SIG-M5 (cell line): ENCODE results near the gene MBD1.
"Not testable (repeated sequence)": the region's sequence is repeated elsewhere in the genome, so short reads cannot be mapped to it uniquely, and the experiment has no call there.

Experiments used
- DNase-seq: peaks from one replicate; lab custom pipeline; 2025; lab: John Stamatoyannopoulos, UW

MBD1 gene

GRCh38 chr18:50273203-50274043 is 7.9 kb downstream of the MBD1 start:
- no peak for DNase-seq

GRCh38 chr18:50272568-50272967 is 8.8 kb downstream of the MBD1 start:
- DNase-seq: no peak

GRCh38 chr18:50268022-50268747 is 13.1 kb downstream of the MBD1 start:
- no peak for DNase-seq

GRCh38 chr18:50266248-50266704 is 15.0 kb downstream of the MBD1 start, which contains the start of gene CFAP53:
Gene CFAP53, minus strand, starts transcription at chr18:50266495. Its CDS starts 91 bp downstream, at chr18:50266404.
- DNase-seq: peak; percentile 29

- DNase-seq: no peak
Measured at GRCh38 chr18:50262977-50263376, 18.3 kb downstream of the MBD1 start.

GRCh38 chr18:50250935-50251334 is 30.4 kb downstream of the MBD1 start:
- no peak for DNase-seq

DNA sequence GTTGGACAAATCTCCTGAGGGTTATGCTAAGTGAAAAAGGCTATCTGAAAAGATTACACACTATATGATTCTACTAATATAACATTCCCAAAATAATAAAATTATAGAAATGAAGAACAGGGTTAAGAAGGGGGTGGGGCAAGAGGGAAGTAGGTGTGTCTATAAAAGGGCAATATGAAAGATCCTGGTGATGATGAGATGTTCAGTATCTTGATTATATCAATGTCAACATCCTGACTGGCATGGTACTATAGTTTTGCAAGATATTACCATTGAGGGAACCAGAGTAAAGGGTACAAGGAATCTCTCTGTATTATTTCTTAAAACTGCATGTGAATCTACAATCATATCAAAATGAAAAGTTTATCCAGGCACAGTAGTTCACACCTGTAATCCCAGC is 31.7 kb downstream of the MBD1 start:
- DNase-seq: no peak

DNA sequence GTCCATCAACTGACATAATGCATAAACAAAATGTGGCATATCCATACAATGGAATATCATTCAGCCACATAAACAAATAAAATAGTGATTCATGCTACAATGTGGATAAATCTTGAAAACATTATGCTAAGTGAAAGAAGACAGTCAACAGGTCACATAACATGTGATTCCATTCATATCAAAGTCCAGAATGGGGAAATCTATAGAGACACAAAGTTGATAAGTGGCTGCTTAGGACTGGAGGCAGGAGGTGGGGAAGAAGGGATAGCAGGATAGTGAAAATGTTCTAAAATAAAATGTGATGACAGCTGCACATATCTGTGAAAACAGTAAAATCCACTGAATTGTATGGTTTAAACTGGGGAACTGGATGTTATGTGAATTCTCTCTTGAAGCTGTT is 33.8 kb downstream of the MBD1 start:
- DNase-seq: no peak

GRCh38 chr18:50241768-50242167 is 39.6 kb downstream of the MBD1 start:
- not testable (repeated sequence) for DNase-seq

DNA sequence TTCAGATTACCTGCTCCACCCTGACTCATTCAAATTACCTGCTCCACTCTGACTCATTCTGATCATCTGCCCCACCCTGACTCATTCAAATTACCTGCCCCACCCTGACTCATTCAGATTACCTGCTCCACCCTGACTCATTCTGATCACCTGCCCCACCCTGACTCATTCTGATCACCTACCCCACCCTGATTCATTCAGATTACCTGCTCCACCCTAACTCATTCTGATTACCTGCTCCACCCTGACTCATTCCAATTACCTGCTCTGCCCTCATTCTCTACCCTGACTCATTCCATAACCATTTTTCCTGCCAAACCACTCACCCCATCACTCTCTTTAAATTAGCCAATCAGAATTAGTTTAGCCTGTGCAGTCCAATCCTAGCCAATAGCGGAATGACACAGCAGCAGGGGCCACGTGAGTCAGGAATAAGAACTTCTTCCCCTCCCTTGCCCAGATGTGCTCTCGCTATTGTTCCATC is 41.2 kb downstream of the MBD1 start:
- no peak for DNase-seq

DNA sequence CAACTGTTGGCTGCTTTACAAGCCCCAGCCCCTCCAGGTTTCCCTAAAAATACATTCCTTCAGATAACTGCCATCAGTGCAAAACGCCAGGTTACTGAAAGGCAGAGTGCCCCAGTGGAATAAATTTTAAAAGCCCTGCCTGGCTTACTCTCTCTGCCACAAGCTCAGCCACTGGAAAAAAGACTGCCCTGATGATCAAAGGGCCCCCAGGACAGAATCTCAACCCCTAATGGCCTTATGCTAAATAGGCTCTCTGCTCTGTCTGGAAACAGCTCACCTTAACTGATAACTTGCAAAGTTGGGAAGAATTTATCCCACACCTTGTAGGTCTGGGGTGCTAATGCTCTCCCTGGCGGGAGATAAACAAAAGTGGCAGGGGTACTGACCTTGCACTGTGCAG is 48.9 kb downstream of the MBD1 start:
- DNase-seq: no peak

DNA sequence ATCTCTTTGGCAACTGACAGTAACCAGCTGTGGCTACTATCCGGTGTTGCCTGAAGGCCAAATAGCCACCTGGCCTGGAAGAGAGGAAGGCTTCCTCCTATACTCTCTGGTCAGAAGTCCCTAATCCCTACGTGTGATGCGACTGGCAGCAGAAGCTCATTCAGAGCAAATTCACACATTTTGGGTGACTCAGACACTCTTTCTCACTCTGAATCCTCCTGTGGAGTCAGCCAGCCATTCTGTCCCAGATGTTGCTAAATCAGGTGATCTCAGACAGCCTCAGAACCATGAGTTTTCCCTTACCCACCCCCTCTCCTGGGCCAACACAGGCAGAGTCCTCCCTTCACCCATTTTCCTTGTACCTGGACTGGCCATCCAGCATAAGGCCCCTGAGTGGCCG is 49.7 kb downstream of the MBD1 start:
- DNase-seq: no peak

GRCh38 chr18:50220249-50220648 is 61.1 kb downstream of the MBD1 start:
- not testable (repeated sequence) for DNase-seq
